Fibroblast of lung (primary cell): Measurements from ENCODE around the gene LINGO3. TPM values are rescaled to one million over a fixed set of nuclear protein-coding genes. Genes with fewer than 3 reads are reported as not detected.

Experiments used
- DNase-seq, 2 donors: peaks; one replicate each; pipeline versions ENCODE4 v3.0.0 to v3.0.0-alpha.2; 2010; ENCODE audit warnings: low read depth in 2 of 2
- H2AFZ ChIP-seq: 2 replicates; pipeline ENCODE4 v1.5.1; 2012; ENCODE audit warnings: low read length, control low read depth, inconsistent platforms
- H3K27ac ChIP-seq: 2 replicates; pipeline ENCODE4 v1.5.1; 2011; ENCODE audit warnings: low read length, control low read depth; ENCODE audit not compliant: insufficient read depth
- H3K27me3 ChIP-seq: 2 replicates; pipeline ENCODE4 v1.5.1; 2011; ENCODE audit warnings: mild to moderate bottlenecking, low read length; ENCODE audit not compliant: control insufficient read depth, insufficient read depth
- H3K36me3 ChIP-seq: 2 replicates; pipeline ENCODE4 v1.5.1; 2011; ENCODE audit warnings: low read length; ENCODE audit not compliant: control insufficient read depth, insufficient read depth
- H3K4me1 ChIP-seq: 2 replicates; pipeline ENCODE4 v1.5.1; 2011; ENCODE audit warnings: low read length; ENCODE audit not compliant: control insufficient read depth, insufficient read depth; ENCODE audit errors: extremely low read depth
- H3K4me2 ChIP-seq: 2 replicates; pipeline ENCODE4 v1.5.1; 2011; ENCODE audit warnings: low read length, control low read depth; ENCODE audit not compliant: insufficient read depth; ENCODE audit errors: extremely low read depth
- H3K4me3 ChIP-seq, 4 experiments: fragments of 200-600 bp in 1 of 4; sonication (generic) in 1 of 4; replicated peaks in 1 of 4; 2 replicates each; pipeline ENCODE4 v1.5.1; 2011 to 2016; ENCODE audit warnings: low read length in 4 of 4, low read depth in 3 of 4, mild to moderate bottlenecking in 3 of 4, control low read depth in 2 of 4, inconsistent platforms in 1 of 4, mixed read lengths in 1 of 4; ENCODE audit not compliant: insufficient read depth in 1 of 4; ENCODE audit errors: control extremely low read depth in 1 of 4
- H3K79me2 ChIP-seq: 2 replicates; pipeline ENCODE4 v1.5.1; 2012; ENCODE audit warnings: mild to moderate bottlenecking, low read length, inconsistent platforms; ENCODE audit not compliant: control insufficient read depth, insufficient read depth
- H3K9ac ChIP-seq: 2 replicates; pipeline ENCODE4 v1.5.1; 2011; ENCODE audit warnings: mild to moderate bottlenecking, low read length, control low read depth; ENCODE audit not compliant: insufficient read depth
- H3K9me3 ChIP-seq: 2 replicates; pipeline ENCODE4 v1.5.1; 2012; ENCODE audit warnings: low read depth, low read length; ENCODE audit not compliant: control insufficient read depth, insufficient read depth
- H4K20me1 ChIP-seq: 2 replicates; pipeline ENCODE4 v1.5.1; 2011; ENCODE audit warnings: low read length; ENCODE audit not compliant: control insufficient read depth, insufficient read depth; ENCODE audit errors: extremely low read depth
- CTCF ChIP-seq, 2 donors: IDR thresholded peaks in 1 of 2; conservative IDR thresholded peaks in 1 of 2; 1 replicate in 1 of 2; 2 replicates in 1 of 2; pipeline ENCODE4 v1.5.1; 2011 to 2012; ENCODE audit warnings: low read length in 2 of 2, control low read depth in 1 of 2, inconsistent platforms in 1 of 2, low read depth in 1 of 2, mild to moderate bottlenecking in 1 of 2
- EZH2 ChIP-seq: IDR thresholded peaks from 2 replicates; pipeline ENCODE4 v1.5.1; 2012; ENCODE audit warnings: low read length, control low read depth, mild to moderate bottlenecking; ENCODE audit errors: missing control alignments
- polyA plus RNA-seq, 2 donors: library from polyadenylated mRNA; depleted of rRNA in 1 of 2; stranded (reverse) in 1 of 2; unstranded in 1 of 2; fragments of >200 nt; gene quantifications; 2 replicates each; pipeline ENCODE4 v1.2.1, GENCODE V29; 2011 to 2012; ENCODE audit warnings: missing spikeins in 1 of 2
- total RNA-seq: library from RNA; depleted of rRNA; stranded (reverse); fragments of >200 nt; gene quantifications from 2 replicates; pipeline ENCODE4 v1.2.1, GENCODE V29; 2014

LINGO3 gene
- total and polyA plus RNA-seq, 2 donors (not counting 1 experiment from before 2014, with no cell fraction given) = not detected

DNA sequence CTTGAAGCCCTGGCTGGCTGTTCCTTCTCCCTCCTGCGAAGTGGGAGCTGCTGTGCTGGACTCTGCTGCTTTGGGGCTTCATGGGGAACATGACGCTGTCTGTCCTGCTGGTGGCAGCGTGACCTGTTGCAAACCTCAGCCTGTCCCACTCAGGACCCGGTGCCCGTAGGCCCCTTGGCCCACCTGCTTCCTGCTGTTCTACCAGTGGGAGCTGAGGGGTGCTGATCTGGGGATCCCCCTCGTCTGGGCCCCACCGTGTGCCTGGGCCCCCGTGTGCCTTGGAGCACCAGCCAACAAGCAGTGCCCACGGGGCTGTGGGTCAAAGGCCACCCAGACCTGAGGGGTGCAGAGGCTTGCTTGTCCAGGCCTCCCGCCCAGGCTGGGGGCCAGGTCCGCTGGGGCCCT is 25.9 kb upstream of the LINGO3 start:
- Histone ChIP-seq H3K27me3 (no peaks in the 10 kb centered on the region), H3K9ac (no peak overlapping the region), H3K36me3 (peaks cover 1% of the 10 kb centered on the region), H2AFZ (no peak overlapping the region), H3K9me3 (no peaks in the 10 kb centered on the region), H3K4me1 (peaks cover 5% of the 10 kb centered on the region), H4K20me1 (no peaks in the 10 kb centered on the region), H3K4me3 (no peak overlapping the region), H3K79me2 (peaks cover 51% of the 10 kb centered on the region), H3K4me2 (no peak overlapping the region), H3K27ac (no peak overlapping the region)
- TF ChIP-seq CTCF (conservative IDR thresholded peaks at IDR 0.05 in 1 of 2, IDR thresholded peaks at IDR 0.05 in 1 of 2; ENCODE audit: low read depth in 1 of 2, low read length in 2 of 2) (no peak), EZH2 (no peak)
- no peak for DNase-seq

DNA sequence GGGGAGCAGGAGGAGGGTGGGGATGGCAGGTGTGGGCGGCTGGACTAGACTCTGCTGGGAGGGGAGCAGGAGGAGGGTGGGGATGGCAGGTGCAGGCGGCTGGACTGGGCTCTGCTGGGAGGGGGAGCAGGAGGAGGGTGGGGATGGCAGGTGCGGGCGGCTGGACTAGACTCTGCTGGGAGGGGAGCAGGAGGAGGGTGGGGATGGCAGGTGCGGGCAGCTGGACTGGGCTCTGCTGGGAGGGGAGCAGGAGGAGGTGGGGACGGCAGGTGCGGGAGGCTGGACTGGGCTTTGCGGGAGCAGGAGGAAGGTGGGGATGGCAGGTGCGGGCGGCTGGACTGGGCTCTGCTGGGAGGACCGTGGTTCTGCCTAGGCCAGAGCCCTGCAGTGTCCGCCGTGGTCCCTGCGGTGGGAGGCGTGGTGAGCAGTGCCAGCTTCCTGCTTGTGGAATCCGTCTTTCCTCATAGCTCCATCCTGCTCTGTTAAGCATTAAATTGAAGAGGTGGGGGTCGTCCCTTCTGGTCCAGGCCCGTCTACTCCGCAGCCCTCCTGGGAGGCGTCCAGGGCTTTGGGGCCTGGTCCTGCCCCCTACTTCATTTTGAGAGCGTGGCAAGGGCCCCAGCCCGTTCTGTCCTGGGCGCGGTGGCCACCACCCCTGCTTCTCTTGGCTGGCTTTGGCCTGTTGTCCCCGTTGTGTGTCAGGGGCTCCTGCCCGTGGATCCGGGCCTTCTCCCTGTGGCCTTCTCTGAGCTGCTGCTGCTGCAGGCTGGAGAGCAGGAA is 25.3 kb upstream of the LINGO3 start:
- Histone ChIP-seq H3K9me3 (no peaks in the 10 kb centered on the region), H3K4me2 (no peak overlapping the region), H3K36me3 (peaks cover 1% of the 10 kb centered on the region), H3K27me3 (no peaks in the 10 kb centered on the region), H3K4me3 (no peak overlapping the region), H3K4me1 (peaks cover 5% of the 10 kb centered on the region), H4K20me1 (no peaks in the 10 kb centered on the region), H3K27ac (no peak overlapping the region), H3K79me2 (peaks cover 53% of the 10 kb centered on the region), H3K9ac (no peak overlapping the region), H2AFZ (no peak overlapping the region)
- no peak for TF ChIP-seq EZH2
- no peak for TF ChIP-seq CTCF (conservative IDR thresholded peaks at IDR 0.05 in 1 of 2, IDR thresholded peaks at IDR 0.05 in 1 of 2; ENCODE audit: low read depth in 1 of 2, low read length in 2 of 2)
- no peak for DNase-seq

GRCh38 chr19:2332341-2333026 is 24.5 kb upstream of the LINGO3 start:
- Histone ChIP-seq H3K4me2 (no peak overlapping the region), H3K4me1 (peaks cover 5% of the 10 kb centered on the region), H3K36me3 (peaks cover 1% of the 10 kb centered on the region), H2AFZ (no peak overlapping the region), H3K4me3 (no peak overlapping the region), H4K20me1 (no peaks in the 10 kb centered on the region), H3K27ac (no peak overlapping the region), H3K9ac (no peak overlapping the region), H3K79me2 (peaks cover 57% of the 10 kb centered on the region), H3K27me3 (no peaks in the 10 kb centered on the region), H3K9me3 (no peaks in the 10 kb centered on the region)
- TF ChIP-seq CTCF (conservative IDR thresholded peaks at IDR 0.05 in 1 of 2, IDR thresholded peaks at IDR 0.05 in 1 of 2; ENCODE audit: low read depth in 1 of 2, low read length in 2 of 2) (no peak), EZH2 (no peak)
- DNase-seq = no peak
